IMR-90 (cell line): ENCODE measurements around the gene DDHD1.

Experiments used
- CEBPB ChIP-seq: IDR thresholded peaks from 2 replicates; pipeline ENCODE4 v1.6.1; 2012; ENCODE audit warnings: low read depth, low read length, improper control_type of control experiment
- CHD1 ChIP-seq: IDR thresholded peaks from 2 replicates; pipeline ENCODE4 v1.6.1; 2012; ENCODE audit warnings: low read depth, low read length, improper control_type of control experiment
- FOS ChIP-seq: fragments of 150-350 bp; IDR thresholded peaks from 2 replicates; pipeline ENCODE4 v1.6.1; 2016; ENCODE audit warnings: low read depth, low read length
- MAFK ChIP-seq: IDR thresholded peaks from 2 replicates; pipeline ENCODE4 v1.6.1; 2012; ENCODE audit warnings: low read depth, low read length, improper control_type of control experiment
- MAZ ChIP-seq: IDR thresholded peaks from 2 replicates; pipeline ENCODE4 v1.6.1; 2012; ENCODE audit warnings: low read depth, mild to moderate bottlenecking, low read length, improper control_type of control experiment, moderate library complexity, borderline replicate concordance
- MXI1 ChIP-seq: IDR thresholded peaks from 2 replicates; pipeline ENCODE4 v1.6.1; 2012; ENCODE audit warnings: low read depth, mild to moderate bottlenecking, low read length, moderate library complexity, borderline replicate concordance
- NFE2L2 ChIP-seq: fragments of 150-350 bp; IDR thresholded peaks from 2 replicates; pipeline ENCODE4 v1.6.1; 2016; ENCODE audit warnings: low read depth, mild to moderate bottlenecking, low read length
- POLR2A ChIP-seq: IDR thresholded peaks from 2 replicates; pipeline ENCODE4 v1.6.1; 2012; ENCODE audit warnings: mild to moderate bottlenecking, low read depth, low read length
- RAD21 ChIP-seq: IDR thresholded peaks from 2 replicates; pipeline ENCODE4 v1.6.1; 2012; ENCODE audit warnings: low read length, improper control_type of control experiment
- RFX5 ChIP-seq: IDR thresholded peaks from 2 replicates; pipeline ENCODE4 v1.8.0; 2012; ENCODE audit warnings: low read depth, mild to moderate bottlenecking, low read length, moderate library complexity
- SMC3 ChIP-seq: fragments of 150-350 bp; IDR thresholded peaks from 2 replicates; pipeline ENCODE4 v1.6.1; 2016; ENCODE audit warnings: low read depth, mild to moderate bottlenecking, antibody characterized with exemption, low read length, moderate library complexity
- TF ChIP-seq, protein P1 (sequence below): conservative IDR thresholded peaks from 2 replicates; pipeline ENCODE4 v1.5.1; 2012; ENCODE audit warnings: mild to moderate bottlenecking, low read depth, low read length, improper control_type of control experiment
- TF ChIP-seq, protein P2 (sequence below): fragments of 150-350 bp; IDR thresholded peaks from 2 replicates; pipeline ENCODE4 v1.6.1; 2017; ENCODE audit warnings: mild to moderate bottlenecking, antibody characterized with exemption, low read length, low read depth

DNA sequence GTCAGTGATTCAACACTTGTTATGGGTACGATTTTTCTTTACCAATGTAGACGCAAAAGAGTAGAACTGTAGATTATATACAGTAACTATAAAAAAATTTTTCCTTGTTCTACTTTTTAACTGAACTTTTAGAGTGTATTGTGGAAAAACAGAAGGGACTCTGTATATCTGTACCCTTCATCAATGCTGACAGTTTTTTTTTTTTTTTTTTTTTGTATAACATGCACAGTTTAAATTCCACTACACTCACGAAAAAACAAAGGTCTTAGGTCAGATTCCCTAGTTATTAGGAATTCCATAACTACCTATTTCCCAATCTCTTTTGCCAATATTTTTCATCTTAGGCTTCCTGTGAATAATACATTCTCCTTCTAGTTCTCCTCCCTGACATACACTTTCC, 6.4 kb downstream of the DDHD1 start:
- TF ChIP-seq SMC3 = no peak
- TF ChIP-seq NFE2L2 = no peak
- no peak for TF ChIP-seq POLR2A
- no peak for TF ChIP-seq CEBPB
- TF ChIP-seq, protein P1, sequence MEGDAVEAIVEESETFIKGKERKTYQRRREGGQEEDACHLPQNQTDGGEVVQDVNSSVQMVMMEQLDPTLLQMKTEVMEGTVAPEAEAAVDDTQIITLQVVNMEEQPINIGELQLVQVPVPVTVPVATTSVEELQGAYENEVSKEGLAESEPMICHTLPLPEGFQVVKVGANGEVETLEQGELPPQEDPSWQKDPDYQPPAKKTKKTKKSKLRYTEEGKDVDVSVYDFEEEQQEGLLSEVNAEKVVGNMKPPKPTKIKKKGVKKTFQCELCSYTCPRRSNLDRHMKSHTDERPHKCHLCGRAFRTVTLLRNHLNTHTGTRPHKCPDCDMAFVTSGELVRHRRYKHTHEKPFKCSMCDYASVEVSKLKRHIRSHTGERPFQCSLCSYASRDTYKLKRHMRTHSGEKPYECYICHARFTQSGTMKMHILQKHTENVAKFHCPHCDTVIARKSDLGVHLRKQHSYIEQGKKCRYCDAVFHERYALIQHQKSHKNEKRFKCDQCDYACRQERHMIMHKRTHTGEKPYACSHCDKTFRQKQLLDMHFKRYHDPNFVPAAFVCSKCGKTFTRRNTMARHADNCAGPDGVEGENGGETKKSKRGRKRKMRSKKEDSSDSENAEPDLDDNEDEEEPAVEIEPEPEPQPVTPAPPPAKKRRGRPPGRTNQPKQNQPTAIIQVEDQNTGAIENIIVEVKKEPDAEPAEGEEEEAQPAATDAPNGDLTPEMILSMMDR = no peak
- TF ChIP-seq CHD1 = no peak
- TF ChIP-seq, protein P2, sequence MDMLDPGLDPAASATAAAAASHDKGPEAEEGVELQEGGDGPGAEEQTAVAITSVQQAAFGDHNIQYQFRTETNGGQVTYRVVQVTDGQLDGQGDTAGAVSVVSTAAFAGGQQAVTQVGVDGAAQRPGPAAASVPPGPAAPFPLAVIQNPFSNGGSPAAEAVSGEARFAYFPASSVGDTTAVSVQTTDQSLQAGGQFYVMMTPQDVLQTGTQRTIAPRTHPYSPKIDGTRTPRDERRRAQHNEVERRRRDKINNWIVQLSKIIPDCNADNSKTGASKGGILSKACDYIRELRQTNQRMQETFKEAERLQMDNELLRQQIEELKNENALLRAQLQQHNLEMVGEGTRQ = no peak
- no peak for TF ChIP-seq RAD21
- no peak for TF ChIP-seq MXI1
- no peak for TF ChIP-seq RFX5
- no peak for TF ChIP-seq FOS
- TF ChIP-seq MAFK = no peak
- no peak for TF ChIP-seq MAZ
